Dermis microvascular lymphatic vessel endothelial cell (primary cell): ENCODE data around the gene TMIGD2. TPM values are rescaled to one million over a fixed set of nuclear protein-coding genes. Genes with fewer than 3 reads are reported as not detected.
"Not testable (repeated sequence)": the region's sequence is repeated elsewhere in the genome, so short reads cannot be mapped to it uniquely, and the experiment has no call there.

Experiments
- DNase-seq, 2 donors: peaks; one replicate each; pipeline versions ENCODE4 v3.0.0 to v3.0.0-alpha.2; 2010; ENCODE audit warnings: low read depth in 2 of 2
- total RNA-seq: library from RNA; depleted of rRNA; stranded (reverse); fragments of >200 nt; gene quantifications from 2 replicates; pipeline ENCODE4 v1.2.1, GENCODE V29; 2014

The TMIGD2 gene
- total RNA-seq, 1 donor from 2014 or later = not detected

GRCh38 chr19:4267901-4268815 lies 34.0 kb downstream of the TMIGD2 start:
- DNase-seq = no peak

GRCh38 chr19:4267101-4267900 lies 34.9 kb downstream of the TMIGD2 start:
- DNase-seq = peak in 1 of 2 donors; percentile 41

GRCh38 chr19:4266253-4267000 lies 35.8 kb downstream of the TMIGD2 start:
- DNase-seq = no peak

- no peak for DNase-seq
Observed at GRCh38 chr19:4264812-4265211, 37.4 kb downstream of the TMIGD2 start.

- no peak for DNase-seq
Observed at GRCh38 chr19:4260613-4261191, 41.5 kb downstream of the TMIGD2 start.

- no peak for DNase-seq
Observed at GRCh38 chr19:4258181-4258580, 44.0 kb downstream of the TMIGD2 start.

GRCh38 chr19:4257025-4257424 lies 45.2 kb downstream of the TMIGD2 start:
- no peak for DNase-seq

- DNase-seq = no peak
Observed at GRCh38 chr19:4256563-4256962, 45.6 kb downstream of the TMIGD2 start.

- peak; percentile 99 to 100 for DNase-seq
Observed at GRCh38 chr19:4246767-4247593, 55.2 kb downstream of the TMIGD2 start, which contains the start of gene YJU2. TSS of gene YJU2 (plus strand) at chr19:4247080. CDS start at chr19:4247147, 67 bp downstream.

- DNase-seq = not testable (repeated sequence)
Observed at GRCh38 chr19:4245938-4246337, 56.3 kb downstream of the TMIGD2 start.

Other genes with a start within 250 kb of the TMIGD2 start
- gene ZBTB7A, start 235.5 kb downstream of the TMIGD2 start, total RNA-seq = 7.2 and 14.2 TPM in 2 replicates
- gene MAP2K2, start 178.3 kb downstream of the TMIGD2 start, total RNA-seq = 106 and 159 TPM in 2 replicates
- not detected in 2 replicates for gene CREB3L3, start 148.8 kb downstream of the TMIGD2 start, total RNA-seq
- gene SIRT6, start 119.8 kb downstream of the TMIGD2 start, total RNA-seq = 9.0 and 12.3 TPM in 2 replicates
- gene ANKRD24, start 119.7 kb downstream of the TMIGD2 start, total RNA-seq = 0.13 and 0.38 TPM in 2 replicates
- 0.26 and 1.5 TPM in 2 replicates for gene EBI3, start 72.9 kb downstream of the TMIGD2 start, total RNA-seq
- gene YJU2, start 55.3 kb downstream of the TMIGD2 start, total RNA-seq = 15.3 and 17.4 TPM in 2 replicates
- gene SHD, start 23.1 kb downstream of the TMIGD2 start, total RNA-seq = not detected in 2 replicates
- 6.3 and 7.4 TPM in 2 replicates for gene FSD1, start 2.2 kb upstream of the TMIGD2 start, total RNA-seq
- 28.5 and 38.2 TPM in 2 replicates for gene STAP2, start 36.4 kb upstream of the TMIGD2 start, total RNA-seq
- 5.8 and 8.7 TPM in 2 replicates for gene MPND, start 41.2 kb upstream of the TMIGD2 start, total RNA-seq
- 50.6 and 85.3 TPM in 2 replicates for gene SH3GL1, start 98.2 kb upstream of the TMIGD2 start, total RNA-seq
- 8.7 and 11.6 TPM in 2 replicates for gene CHAF1A, start 100.3 kb upstream of the TMIGD2 start, total RNA-seq
- 81.3 and 101 TPM in 2 replicates for gene UBXN6, start 155.4 kb upstream of the TMIGD2 start, total RNA-seq
- 37.3 and 41.8 TPM in 2 replicates for gene HDGFL2, start 169.9 kb upstream of the TMIGD2 start, total RNA-seq
- gene PLIN4, start 216.1 kb upstream of the TMIGD2 start, total RNA-seq = 0.64 and 1.4 TPM in 2 replicates
- gene PLIN5, start 232.8 kb upstream of the TMIGD2 start, total RNA-seq = 3.5 and 11.1 TPM in 2 replicates
- 0.90 and 2.1 TPM in 2 replicates for gene LRG1, start 237.6 kb upstream of the TMIGD2 start, total RNA-seq